Measurements from ENCODE around the gene BICD2.

Gene BICD2

DNA sequence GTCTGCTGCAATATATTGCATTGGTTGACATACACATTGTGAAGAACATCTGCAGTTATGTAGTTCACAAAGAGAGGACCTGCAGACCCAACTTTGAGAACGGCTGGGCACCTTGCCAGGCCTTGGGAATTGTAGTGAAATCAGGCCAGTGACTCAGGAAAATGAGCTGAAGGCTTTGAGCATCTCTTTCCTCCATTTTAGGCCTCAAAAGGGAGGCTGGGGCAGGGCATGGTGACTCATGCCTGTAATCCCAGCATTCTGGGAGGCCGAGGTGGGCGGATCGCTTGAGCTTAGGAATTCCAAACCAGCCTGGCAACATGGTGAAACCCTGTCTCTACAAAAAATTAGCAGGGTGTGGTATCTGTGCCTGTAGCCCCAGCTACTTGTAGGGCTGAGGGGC is 93.3 kb downstream of the BICD2 start:
- no peak for DNase-seq (ENCODE audit: low read depth in 2 of 3, low spot score in 2 of 3)

- DNase-seq (ENCODE audit: low read depth in 2 of 3, low spot score in 2 of 3) = peak; percentile 92 to 97 (median 93)
Observed at GRCh38 chr9:92669890-92670708, 94.5 kb downstream of the BICD2 start, which contains the start of gene IPPK. TSS of gene IPPK (minus strand) at chr9:92670131. CDS start at chr9:92669988, 143 bp downstream.

DNA sequence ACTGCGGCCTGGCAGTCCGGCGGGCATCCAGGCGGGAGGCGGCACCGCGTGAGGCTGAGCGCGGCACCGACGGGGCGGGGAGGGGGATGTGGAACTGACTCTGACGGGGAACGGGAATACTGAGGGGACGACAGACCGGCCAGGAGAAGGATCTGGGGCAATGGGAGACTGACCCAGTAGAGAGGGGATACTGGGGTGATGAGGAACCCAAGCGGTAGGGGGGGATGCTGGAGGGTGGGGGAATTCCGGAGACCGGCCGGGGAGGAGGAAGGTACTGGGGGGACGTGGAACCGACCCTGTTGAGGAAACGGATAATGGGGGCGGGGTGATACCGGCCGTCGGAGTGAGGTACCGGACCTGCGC is 95.1 kb downstream of the BICD2 start:
- peak in 2 of 3 experiments; percentile 14 to 24 for DNase-seq (ENCODE audit: low read depth in 2 of 3, low spot score in 2 of 3)

GRCh38 chr9:92668746-92669526 is 95.7 kb downstream of the BICD2 start:
- DNase-seq (ENCODE audit: low read depth in 2 of 3, low spot score in 2 of 3) = peak; percentile 29 to 36 (median 30)

DNA sequence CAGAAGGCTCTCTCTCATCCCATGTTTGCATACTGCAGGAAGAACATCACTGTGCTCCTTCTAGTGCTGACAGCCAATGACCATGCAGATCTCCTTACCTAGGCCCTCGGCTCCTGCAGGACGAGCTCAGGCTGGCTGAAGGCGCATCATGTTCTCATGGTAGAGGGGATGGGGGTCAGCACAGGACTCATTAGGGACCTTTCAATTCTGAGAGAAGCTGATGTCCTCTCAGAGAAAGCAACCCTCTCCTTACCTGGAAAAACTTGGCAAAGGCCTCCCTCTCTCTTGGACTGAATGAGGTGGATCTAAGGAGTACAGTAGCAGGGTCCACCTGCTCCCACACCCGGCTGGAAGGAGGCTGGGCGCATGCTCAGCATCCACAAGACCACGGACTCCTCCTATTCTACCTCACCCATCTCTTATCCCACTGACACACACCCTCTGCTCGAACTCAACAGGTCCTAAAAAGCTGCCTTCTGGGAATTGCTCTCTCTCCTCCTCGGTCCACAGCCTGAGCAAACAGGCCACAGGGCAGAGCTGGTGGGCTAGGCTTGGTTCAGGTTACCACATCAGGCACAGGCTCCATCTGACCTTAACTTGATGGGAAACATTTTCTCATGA is 97.6 kb downstream of the BICD2 start:
- no peak for DNase-seq (ENCODE audit: low read depth in 2 of 3, low spot score in 2 of 3)

DNA sequence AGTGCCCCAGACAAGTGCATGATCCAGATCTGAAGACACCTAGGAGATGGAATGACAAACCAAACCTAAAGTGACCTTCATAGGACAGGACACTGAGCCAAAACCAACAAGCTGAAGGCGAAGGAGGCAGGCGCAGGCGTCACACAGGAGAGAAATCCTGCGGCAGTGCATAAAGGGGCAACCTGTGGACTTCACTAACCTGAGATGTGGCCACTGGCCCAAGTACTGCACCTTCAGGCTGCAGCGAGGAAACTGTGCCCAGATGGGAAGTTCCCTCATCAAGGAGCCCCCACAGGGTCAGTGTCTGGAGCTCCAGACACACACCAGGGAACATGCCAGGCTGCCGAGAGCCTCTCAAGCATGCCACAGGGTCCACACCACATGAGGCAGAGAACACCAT is 98.4 kb downstream of the BICD2 start:
- DNase-seq (ENCODE audit: low read depth in 2 of 3, low spot score in 2 of 3) = no peak

DNA sequence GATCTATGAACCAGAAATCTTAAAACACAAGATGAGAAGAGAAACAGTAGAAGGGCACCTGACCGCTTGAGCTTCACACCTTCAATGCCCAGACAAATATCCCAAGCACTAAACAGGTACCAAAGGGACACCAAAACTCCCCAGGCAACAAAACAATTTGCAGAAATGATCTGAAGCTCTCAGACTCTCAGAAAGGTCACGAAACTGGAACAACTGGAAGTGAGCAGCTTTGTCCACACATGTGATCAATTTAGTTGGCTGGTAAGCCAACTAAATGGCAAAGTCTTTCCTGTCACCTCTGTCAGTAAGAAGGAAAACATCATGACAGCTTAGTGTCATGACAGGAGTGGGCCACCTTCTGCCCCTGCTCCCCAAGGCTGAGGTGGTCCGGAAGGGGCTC is 98.8 kb downstream of the BICD2 start:
- DNase-seq (ENCODE audit: low read depth in 2 of 3, low spot score in 2 of 3) = no peak

DNA sequence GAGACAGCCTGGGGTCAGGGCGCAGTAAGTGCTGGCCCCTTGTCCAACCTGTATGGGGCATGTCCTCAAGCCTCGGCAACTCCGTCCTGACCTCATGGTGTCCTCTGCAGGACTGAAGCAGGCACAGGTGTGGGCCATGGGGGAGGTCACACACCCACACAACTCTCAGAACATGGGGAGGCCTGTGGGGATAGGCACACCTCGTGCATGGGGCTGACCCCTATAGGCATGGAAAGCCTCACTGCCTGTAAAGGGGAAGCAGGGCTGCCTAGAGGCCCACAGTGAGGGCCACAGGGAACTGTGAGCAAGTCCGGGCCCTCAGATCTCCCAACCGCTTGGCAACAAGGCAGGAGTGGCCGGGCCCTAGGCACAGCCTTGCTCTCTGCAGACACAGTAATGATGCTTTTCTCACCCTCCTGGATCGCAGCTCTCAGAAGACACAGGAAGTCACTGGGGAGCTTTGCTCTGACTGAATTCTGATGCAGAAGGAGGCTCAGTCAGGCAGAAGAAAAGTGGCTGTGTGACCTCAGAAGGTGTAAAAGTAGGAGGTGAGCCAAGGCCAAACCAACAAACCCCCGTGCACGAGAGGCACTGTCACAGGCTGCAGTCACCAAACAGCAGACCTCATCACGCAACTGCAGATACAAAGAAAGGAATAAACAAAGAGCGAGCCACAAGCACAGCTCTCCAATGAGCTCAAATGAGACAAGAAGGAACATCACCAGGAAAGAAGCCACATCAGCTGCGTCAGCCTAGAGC is 100.1 kb downstream of the BICD2 start:
- no peak for DNase-seq (ENCODE audit: low read depth in 2 of 3, low spot score in 2 of 3)

DNA sequence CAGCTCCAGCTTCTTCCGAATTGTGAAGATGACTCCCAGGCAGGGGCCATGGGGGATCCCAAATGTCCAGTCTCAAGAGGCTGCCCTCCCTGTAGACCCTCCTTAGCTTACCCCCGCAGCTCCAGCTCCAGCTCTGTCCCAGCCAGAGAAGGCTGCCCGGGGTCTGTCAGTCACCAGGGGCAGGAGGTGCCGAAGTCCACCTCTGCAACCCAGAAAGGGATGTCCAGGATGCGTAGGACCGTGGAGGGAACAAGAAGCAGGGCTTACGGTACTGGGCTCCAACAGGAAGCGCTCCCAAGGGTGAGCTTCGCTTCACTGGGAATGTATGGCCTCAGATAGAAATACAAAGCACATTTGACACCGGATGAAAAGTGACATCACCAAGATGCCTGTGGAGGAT is 100.7 kb downstream of the BICD2 start:
- DNase-seq (ENCODE audit: low read depth in 2 of 3, low spot score in 2 of 3) = no peak

- DNase-seq (ENCODE audit: low read depth in 2 of 3, low spot score in 2 of 3) = no peak
Observed at GRCh38 chr9:92663126-92663525, 101.5 kb downstream of the BICD2 start.

DNA sequence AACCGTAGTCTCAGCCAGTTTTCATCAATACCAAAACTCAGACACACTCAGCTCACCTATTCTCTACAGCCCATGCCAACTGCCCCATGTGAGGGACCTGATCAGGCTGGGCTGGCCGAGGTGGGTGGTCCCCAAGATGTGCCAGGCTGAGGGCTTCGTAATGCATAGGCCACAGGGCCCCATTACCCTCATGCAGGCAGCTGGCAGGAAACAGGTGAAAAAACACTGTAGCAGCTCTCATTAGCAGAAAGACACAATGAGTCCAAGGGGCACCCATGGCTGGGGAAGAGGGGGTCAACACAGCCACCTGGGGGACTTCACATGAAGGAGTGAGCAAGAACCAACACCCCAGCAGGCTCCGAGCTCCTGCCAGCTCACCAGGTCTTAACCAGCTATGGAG is 102.9 kb downstream of the BICD2 start:
- no peak for DNase-seq (ENCODE audit: low read depth in 2 of 3, low spot score in 2 of 3)
